ENCODE data around the gene TMPRSS6.

- TF ChIP-seq CTCF (IDR thresholded peaks at IDR 0.05), result no peak
- TF ChIP-seq POLR2A (IDR thresholded peaks at IDR 0.05), result no peak
Measured at GRCh38 chr22:37118083-37118482, 8.6 kb upstream of the TMPRSS6 start.

Measured in testis (tissue), 2 donors.